HG03060 (cell line): ENCODE measurements around the gene BFSP1.

ENCODE experiments used
- ATAC-seq: cut with Tn5 transposase; IDR thresholded peaks from one replicate; pipeline ENCODE4 v1.9.1; 2021; ENCODE audit warnings: low read depth, moderate number of reproducible peaks; ENCODE audit not compliant: unreplicated experiment

Gene BFSP1

DNA sequence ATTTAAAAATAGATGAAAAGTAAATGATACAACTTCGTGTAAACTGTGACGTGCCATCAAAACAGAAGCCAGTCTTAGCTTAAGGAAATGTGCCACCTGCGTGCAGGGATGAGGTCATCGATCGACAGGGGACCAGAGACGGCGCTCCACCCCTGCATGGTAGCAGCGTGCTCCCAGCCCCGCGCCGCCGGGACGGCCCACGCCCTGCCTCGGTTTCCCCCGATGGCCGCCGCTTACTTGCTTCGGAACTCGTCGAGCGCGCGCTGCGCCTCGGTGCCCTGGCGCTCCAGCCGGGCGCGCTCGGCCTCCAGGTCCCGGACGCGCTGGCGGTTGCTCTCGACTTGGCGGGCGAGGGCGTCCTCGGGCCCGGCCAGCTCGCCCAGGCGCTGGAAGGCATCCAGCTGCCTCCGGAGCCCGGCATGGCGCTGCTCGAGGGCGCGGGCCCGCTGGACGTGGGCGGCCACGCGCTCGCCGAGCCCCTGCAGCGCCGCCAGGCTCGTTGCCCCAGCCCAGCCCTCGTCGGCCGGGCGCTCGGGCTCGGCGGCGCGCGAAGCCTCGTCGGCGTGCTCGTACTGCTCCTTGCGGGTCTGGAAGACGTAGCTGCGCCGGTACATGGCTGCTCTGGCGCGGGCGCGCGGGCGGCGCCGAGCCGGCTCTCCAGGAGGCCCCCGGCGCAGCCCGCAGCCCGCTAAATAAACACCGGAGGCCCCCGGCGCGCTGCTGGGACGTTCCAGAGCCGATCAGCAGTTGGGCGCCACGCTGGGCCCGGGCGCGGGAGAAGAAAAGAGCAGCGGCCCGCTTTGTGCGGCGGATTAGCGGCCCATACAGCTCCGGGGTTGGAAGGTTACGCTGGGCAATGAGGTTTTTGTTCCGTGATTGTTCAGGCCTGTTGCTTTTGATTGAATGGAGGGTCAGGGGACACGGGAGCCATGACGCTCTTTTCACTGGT, at the start of gene BFSP1:
Gene BFSP1, minus strand, starts transcription at position 664 of the 949 bp plus-strand sequence. Its CDS starts 50 bp downstream, at position 614.
- ATAC-seq = no peak

DNA sequence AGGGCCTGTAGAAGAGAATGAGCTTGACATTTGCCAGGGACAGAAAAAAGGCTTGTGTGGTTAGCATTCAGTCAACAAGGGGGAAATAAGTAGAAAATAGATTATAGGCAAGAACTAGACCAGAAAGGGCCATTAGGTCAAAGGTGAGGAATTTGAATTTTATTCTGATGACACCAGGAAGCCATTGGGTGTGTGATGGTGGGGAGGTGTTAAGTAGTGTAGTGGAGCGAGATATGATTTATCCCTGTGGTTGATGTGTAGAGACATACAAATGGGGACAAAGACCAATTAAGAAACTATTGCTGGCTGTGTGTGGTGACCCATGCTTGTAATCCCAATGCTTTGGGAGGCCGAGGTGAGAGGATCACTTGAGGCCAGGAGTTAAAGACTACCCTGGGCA, 49.7 kb upstream of the BFSP1 start:
- ATAC-seq = no peak

DNA sequence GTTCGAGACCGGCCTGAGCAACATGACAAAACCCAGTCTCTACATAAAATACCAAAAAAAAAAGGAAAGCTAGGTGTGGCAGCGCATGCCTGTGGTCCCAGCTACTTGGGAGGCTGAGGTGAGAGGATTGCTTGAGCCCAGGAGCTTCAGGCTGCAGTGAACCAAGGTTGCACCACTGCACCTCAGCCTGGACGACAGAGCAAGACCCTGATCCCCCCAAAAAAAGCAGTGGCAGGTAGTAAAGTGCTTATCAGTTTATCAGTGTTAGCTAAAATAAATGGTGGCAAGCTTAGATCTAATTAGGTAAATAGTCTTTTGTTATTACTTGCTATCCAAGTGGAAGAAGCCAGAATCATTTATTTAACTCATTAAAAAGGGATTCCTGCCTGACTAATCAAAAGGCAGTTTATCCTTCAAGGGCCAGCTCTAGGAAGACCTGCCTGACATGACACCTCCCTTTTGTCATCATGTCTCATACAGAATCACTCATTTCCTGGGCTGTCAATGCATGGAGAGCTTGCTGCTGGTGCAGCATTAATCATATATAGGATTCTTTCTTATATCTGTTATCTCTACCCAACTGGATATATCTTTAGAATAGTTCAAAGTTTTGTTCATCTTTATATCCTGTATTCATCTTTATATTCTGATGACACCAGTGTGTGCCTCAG, 48.3 kb upstream of the BFSP1 start:
- ATAC-seq = no peak

DNA sequence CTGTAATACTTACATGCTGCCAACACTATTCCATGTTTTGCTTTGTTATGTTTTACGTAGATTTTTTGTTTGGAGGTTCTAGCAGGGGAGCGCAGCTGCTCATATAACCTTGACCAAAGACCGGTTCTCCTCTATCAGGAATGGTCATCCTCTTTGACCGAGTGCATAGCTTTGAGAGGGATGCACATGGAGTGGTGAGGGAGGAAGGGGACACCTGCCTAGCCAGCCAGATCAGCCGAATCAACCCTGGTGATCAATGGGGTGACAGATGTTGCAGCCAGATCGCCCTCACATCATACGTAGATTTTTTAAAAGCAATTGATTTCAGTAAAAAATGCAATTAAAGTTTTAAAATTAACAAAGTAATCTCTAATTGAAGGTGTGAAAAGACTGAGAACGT, 45.0 kb upstream of the BFSP1 start:
- no peak for ATAC-seq

DNA sequence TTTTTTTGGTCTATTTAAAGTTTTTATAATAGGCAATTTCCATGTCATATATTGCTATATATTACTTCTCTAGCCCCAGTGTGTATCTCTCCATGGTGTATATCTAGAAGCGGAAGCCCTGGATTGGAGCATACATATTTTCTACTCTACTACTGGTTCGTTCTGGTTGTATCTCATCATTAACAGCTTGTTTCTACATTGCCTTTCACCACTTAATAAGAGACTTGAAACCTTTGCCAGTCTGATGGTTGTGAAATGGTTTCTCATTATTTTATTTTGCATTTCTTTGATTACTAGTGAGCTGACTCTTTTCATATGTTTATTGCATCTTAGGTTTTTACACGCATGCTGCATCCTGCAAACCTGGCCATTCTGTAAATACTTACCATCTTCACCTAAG, 42.3 kb upstream of the BFSP1 start:
- no peak for ATAC-seq

DNA sequence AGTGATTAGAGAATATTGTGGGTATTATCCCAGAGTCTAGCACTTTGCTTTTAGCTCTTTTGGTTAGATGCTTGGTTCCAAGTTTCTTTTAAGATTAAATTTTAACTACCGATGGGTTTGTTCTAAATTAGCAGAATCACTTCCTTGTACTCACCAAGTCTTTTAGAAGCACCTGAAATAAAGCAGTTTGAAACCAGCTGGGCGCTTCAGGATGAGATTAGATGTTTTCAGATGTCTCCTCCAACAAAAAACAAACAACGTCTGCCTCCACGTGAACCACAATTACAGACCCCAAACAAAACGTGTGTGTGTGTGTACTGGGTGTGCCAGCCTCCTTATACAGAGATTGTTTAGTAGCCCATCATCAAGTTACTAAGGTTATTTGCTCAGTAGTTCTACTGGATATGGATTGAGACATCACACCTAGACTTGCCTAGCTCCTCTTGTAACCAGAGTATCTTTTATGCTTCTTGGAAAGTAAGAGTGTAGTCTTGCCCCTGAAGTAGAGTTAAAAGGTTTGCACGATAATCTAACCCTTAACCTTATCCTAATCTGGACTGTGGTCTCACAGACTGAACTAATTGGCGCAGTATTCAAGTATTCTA, 41.0 kb upstream of the BFSP1 start:
- no peak for ATAC-seq

DNA sequence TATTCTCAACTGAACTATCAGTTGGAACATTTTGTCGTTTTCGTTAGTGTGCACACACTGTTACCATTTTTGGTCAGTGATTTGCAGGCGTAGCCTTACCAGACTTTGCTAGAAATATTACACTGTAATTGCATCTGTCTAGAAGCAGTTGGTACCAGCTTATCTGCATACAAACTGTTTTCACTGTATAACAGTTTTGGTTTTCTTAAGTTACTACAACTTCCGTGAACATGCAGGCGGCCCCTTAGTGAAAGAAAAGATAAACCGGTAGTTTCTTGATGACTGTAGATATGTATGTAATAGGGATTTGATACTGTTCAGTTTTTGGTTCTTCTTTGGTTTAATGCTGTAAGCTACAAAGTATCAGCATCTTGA, 40.0 kb upstream of the BFSP1 start:
- no peak for ATAC-seq

DNA sequence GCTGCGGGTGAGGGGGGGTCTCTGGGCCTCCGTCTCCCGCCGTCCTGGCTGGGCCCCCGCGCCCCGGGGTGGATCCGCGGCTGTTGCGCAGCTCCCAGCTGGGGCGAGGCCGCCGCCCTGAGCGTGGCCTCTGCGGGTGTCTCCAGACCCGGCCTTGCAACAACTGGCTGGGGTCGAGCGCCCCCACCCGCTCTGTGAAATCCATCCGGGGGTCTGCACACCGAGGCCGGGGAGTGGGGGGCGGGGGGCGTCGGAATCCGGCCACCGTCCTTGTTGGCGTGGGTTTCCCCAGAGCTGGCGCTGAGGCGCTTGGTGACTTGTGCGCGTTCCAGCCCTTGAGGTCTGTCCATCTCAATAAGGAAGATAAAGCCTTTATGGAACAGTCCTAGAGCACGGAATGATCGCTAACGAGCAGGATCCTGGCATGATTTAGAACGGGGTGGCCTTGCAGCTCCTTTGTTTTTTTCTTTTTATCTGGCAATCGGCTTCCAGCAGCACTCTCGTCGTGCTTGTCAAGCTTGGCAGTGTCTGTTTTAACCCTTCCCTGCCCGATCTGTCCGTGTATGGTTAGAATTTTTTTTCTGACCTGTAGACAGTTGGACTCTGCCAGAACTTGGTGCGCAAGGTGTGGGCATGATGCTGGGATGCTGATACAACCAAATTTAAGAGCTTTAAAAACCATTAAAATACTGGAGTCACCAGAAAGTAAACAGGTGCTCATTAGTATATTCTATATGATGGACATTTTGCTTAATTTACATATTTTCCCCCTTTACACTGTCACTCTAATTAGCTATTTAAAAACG, 39.4 kb upstream of the BFSP1 start:
- ATAC-seq = peak; percentile 18

DNA sequence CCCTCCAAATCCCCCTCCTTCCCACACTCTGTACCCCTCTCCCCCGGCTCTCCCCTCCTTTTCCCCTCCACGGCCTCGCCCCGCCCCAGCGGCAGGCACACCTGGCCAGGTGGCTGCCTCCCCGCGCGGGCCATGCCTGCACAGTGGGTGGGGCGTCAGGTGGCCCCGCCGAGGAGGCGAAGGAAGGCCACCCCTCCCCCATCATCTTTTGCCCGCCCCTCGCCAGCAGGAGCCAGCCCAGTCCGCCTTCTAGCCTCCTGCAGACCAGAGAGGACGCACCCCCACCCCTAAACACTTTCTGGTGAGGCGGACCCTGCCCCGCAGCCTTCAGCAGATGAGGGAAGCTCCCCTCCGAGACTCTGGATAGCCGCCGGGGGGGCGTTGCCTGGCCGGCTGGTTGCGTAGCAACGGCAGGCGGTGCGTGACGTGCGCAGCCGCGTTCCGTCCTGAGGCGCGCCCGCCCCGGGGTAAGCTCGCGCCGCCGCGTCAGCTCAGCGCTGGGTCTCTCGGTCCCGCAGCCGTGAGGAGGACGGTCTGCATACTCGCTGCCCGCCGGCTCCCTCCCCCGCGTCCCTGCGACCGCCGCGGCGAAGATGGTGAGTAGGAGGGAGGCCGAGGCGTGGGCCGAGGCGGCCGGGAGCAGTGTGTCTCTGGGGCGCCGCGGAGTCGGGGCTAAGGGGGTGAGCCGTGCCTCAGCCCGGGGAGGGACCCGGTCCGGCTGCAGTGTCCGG, 38.6 kb upstream of the BFSP1 start, which contains the start of gene DSTN:
Gene DSTN, plus strand, starts transcription at position 460 of the 731 bp plus-strand sequence. Its CDS starts 134 bp downstream, at position 594.
- ATAC-seq = peak; percentile 43

DNA sequence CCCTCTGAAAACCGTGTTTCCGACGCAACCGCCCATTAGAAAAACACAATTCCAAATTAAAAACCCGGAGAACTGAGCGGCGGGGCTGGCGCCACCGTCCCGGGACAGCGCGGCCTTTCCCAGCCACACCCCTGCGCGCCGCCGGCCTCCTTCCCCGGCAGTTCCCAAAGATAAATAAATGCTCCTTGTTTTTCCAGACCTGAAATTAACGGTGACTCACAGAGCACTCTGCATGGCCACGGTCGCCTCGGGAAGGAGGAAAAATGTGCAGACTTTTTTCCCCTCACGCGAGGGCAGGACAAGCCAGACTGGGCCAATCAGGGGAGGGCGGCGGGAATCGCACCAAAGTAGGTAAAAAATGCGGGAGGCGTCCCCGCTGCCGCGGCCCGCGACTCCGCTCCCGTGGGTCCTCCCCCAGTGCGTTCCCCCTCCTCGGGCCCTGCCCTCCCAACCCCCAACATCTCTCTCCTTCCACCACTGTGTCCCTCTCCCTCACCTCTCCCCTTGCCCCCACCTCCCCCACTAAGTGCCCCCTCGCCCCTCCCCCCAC, 37.9 kb upstream of the BFSP1 start:
- ATAC-seq = no peak

DNA sequence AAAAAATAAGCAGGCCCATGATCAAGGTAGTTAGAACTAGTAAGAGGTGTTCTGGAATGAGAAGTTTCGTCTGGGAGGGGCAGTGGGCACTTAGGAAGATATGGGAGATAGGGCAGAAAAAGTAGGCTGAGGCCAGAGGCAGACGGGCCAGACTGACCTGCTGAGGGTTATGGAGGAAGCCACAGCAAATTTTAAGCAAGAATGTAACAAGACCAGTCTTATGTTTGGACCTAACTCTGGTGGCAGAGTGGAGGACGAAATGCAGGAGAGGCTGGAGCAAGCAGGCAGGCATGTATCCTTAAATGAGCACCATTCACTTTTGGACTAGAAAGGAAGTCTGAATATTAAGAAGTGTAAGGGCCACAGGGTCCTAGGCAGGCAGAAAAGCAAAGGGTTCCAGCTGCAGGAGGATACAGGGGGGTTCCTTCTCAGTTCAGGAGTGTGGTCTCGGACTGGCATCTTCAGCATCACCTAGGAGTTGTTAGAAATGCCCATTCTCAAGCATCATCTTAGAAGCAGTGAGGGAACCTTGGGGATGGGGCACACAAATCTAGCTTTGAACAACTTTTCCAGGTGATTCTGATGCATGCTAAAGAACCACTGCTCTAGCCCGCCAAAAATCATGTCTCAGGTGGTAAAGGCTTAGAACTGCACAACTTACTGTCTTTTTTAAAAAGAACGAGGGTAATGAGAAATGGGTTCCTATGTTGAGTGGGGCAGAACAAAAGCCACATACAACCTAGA, 37.0 kb upstream of the BFSP1 start:
- ATAC-seq = no peak

DNA sequence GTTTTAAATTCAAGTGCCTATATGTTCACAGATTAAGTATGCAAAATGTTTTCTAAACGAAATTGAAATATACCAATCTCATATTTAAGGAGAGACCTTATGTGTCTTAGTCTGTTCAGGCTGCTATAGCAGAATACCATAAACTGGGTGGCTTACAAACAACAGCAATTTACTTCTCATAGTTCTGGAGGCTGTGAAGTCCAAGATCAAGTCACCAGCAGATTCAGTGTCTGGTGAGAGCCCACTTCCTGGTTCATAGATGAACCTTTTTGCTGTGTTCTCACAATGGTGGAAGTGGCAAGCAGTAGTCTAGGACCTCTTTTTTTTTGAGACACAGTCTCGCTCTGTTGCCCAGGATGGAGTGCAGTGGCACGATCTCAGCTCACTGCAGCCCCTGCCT, 35.2 kb upstream of the BFSP1 start:
- no peak for ATAC-seq

DNA sequence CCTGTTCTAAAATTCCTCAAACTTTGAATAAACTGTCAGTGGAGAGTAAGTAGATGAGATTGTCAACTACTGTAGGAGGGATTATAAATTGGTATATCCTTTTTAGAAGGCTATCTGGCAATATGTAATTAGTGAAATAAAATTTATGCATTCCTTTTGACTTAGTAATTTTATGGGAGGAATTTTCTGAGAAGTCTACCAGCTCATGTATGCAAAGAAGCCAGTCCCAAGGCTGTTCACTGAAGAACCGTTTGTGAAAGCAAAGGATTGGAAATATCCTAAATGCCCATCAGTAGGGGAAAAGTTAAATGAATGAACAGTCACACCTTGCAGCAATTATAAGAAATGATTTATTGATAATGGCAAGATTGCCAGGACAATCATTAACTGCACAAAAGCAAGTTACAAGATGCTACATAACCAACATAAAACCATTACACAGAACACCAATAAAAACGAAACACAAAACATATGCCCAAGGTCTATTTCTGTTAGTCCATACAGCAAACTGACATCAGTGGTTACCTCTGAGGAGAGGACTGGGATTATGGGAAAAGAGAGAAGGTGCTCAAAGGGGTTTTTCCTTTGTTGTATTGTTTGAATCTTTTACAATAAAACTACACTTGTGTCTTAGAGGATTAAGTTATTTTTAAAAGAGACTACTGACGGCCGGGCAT, 34.1 kb upstream of the BFSP1 start:
- no peak for ATAC-seq

DNA sequence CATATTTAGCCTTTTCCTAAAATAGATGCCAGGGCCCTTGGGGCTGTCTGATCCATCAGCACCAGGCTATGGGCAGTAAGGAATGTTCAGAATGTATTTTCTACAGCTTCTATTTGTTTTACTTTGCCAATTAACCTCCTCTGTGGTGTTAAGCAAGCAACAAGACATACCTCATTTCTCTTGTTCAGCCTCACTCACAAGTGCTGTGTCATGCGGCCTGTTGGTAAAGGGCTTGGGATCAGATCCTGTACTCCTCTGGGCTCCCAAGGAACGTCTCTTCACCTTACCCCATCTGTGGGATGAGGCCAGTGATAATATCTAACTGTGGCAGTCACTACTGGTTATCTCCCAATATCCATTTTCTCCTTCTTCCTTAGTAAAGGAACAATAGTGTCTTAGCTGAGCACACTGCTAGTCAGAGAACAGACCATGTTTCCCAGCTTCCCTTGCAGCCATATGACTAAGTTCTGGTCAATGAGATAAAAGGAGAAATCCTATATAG, 31.7 kb upstream of the BFSP1 start:
- ATAC-seq = no peak

DNA sequence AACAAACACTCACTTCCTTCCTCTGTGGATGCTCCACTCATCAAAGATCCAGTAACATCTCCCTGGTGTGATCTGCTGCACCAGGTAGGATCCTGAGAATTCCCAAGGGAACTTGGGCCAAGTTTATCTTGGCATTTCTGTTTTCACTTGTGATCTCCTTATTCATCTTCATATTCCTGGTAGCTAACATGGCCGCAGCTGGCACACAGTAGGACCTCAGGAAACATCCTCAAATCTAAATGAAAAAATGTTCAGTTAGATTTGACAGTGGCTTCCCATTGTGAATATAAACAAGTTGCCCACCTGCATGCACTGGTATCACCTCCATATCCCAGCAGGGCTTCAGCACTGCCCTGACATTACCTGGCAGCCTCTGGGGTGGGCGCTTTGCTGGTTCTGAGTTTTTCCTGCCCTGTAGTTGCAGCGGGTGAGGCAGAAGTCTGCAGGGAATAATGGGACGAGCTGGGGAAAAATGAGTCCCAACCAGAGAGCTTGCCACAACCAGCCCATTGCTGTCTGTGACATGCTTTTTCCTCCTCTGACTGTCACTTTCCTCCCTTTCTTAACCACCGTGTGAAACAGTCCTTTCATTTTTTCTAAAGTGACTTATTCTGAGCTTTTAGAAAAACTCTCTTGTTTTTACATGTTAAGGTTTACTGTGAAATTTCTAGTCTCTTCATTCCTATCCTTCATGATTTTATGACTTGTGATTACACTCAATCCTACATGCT, 29.3 kb upstream of the BFSP1 start:
- ATAC-seq = no peak

DNA sequence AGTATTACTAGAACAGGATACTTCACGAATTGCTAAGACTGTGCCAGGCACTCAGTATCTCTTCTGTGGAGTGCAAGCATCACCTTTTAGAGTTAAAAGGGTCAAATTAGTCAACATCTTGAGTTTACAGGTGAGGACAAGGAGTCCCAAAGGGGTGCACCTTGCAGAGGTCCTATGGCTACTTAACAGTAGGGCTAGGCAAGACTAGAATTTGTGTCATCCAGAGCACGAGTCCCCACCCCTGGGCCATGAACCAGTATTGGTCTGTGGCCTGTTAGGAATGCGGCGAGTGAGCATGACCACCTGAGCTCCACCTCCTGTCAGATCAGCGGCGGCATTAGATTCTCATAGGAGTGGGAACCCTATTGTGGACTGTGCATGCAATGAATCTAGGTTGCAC, 28.2 kb upstream of the BFSP1 start:
- no peak for ATAC-seq

DNA sequence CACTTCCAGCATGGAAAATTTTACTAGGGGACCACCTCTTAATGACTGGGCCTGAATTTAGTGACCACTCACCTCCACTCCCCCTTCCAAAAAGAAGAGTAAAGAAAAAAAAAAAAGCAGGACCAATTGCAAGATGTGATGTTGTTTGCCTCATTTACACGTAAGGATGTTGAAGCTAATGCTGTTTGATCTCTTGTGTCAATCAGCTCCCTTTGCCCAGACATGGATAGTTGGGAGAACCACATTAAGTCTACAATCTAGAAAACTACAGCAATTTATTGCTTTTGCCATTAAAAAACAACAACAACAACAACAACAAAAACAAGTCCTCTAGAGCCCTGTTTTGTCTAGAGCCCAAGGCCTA, 27.7 kb upstream of the BFSP1 start:
- ATAC-seq = no peak
